GM19395 (cell line): Measurements from ENCODE around the gene ST7.

Source experiments
- ATAC-seq: cut with Tn5 transposase; IDR thresholded peaks from one replicate; pipeline ENCODE4 v1.9.1; 2021; ENCODE audit warnings: mild to moderate bottlenecking, moderate library complexity; ENCODE audit not compliant: unreplicated experiment

Gene ST7

GRCh38 chr7:117051808-117052207 is 98.5 kb downstream of the ST7 start:
- no peak for ATAC-seq

- no peak for ATAC-seq
Measured at GRCh38 chr7:117053432-117053831, 100.1 kb downstream of the ST7 start.

- ATAC-seq = no peak
Measured at GRCh38 chr7:117061751-117062150, 108.5 kb downstream of the ST7 start.

GRCh38 chr7:117062300-117062699 is 109.0 kb downstream of the ST7 start:
- no peak for ATAC-seq

GRCh38 chr7:117064688-117065087 is 111.4 kb downstream of the ST7 start:
- no peak for ATAC-seq

- no peak for ATAC-seq
Measured at GRCh38 chr7:117065571-117066150, 112.4 kb downstream of the ST7 start.

GRCh38 chr7:117066668-117067067 is 113.4 kb downstream of the ST7 start:
- ATAC-seq = peak; percentile 79

GRCh38 chr7:117067340-117067739 is 114.0 kb downstream of the ST7 start:
- no peak for ATAC-seq

GRCh38 chr7:117068511-117069145 is 115.3 kb downstream of the ST7 start:
- no peak for ATAC-seq

- peak; percentile 40 for ATAC-seq
Measured at GRCh38 chr7:117069379-117069778, 116.1 kb downstream of the ST7 start.

- no peak for ATAC-seq
Measured at GRCh38 chr7:117071551-117071950, 118.2 kb downstream of the ST7 start.

GRCh38 chr7:117072620-117073118 is 119.4 kb downstream of the ST7 start:
- ATAC-seq = no peak

- no peak for ATAC-seq
Measured at GRCh38 chr7:117074378-117074777, 121.1 kb downstream of the ST7 start.

GRCh38 chr7:117075934-117076333 is 122.6 kb downstream of the ST7 start:
- no peak for ATAC-seq

- no peak for ATAC-seq
Measured at GRCh38 chr7:117076426-117076943, 123.2 kb downstream of the ST7 start.

- ATAC-seq = no peak
Measured at GRCh38 chr7:117077658-117078057, 124.4 kb downstream of the ST7 start.

GRCh38 chr7:117082647-117083046 is 129.3 kb downstream of the ST7 start:
- ATAC-seq = no peak

- ATAC-seq = no peak
Measured at GRCh38 chr7:117083648-117084047, 130.3 kb downstream of the ST7 start.

- no peak for ATAC-seq
Measured at GRCh38 chr7:117084286-117084685, 131.0 kb downstream of the ST7 start.

- ATAC-seq = no peak
Measured at GRCh38 chr7:117085275-117085674, 132.0 kb downstream of the ST7 start.

GRCh38 chr7:117085769-117086463 is 132.6 kb downstream of the ST7 start:
- no peak for ATAC-seq

GRCh38 chr7:117086788-117087187 is 133.5 kb downstream of the ST7 start:
- ATAC-seq = peak; percentile 58
